ENCODE results near the gene EPN2. TPM values are rescaled to one million over a fixed set of nuclear protein-coding genes. Genes with fewer than 3 reads are reported as not detected.
"Not testable (repeated sequence)": the region's sequence is repeated elsewhere in the genome, so short reads cannot be mapped to it uniquely, and the experiment has no call there.

EPN2 gene
- total RNA-seq, 4 donors from 2014 or later: 23.9 to 35.1 (median 34.1) TPM

DNA sequence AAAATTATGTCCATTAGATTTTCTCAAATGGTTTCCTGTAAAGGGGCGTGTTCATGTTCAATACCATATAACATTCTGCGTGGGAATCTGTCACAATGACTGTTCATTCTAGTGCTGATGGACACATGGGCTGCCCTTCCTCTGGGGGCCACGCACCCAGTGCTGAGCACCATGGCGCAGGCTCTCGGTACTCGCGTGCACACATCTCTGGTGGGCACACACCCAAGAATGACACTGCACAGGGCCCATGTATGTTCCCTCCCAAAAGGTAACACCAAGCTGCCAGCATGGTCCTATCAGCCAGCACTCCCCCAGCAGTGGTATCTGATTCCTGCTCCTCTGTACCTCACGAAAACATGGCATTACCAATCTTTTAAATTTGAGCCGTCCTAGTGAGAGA lies 111.6 kb downstream of the EPN2 start:
- TF ChIP-seq CTCF (IDR thresholded peaks at IDR 0.05): no peak
- no peak for TF ChIP-seq POLR2A (IDR thresholded peaks at IDR 0.05)
- H3K27ac ChIP-seq: no peak overlapping the region
- peaks cover 0 to 8% (median 0%) of the 10 kb centered on the region in 4 donors for H3K4me1 ChIP-seq
- H3K9me3 ChIP-seq: no peaks in the 10 kb centered on the region
- H3K4me3 ChIP-seq: no peak overlapping the region
- peak in 1 of 3 donors; percentile 34 for DNase-seq
- H3K27me3 ChIP-seq: no peaks in the 10 kb centered on the region
- H3K36me3 ChIP-seq: no peaks in the 10 kb centered on the region

- H3K9me3 ChIP-seq, H3K27me3 ChIP-seq, H3K36me3 ChIP-seq, H3K27ac ChIP-seq, DNase-seq, H3K4me1 ChIP-seq, H3K4me3 ChIP-seq: not testable (repeated sequence)
Observed at GRCh38 chr17:19353401-19353800, 116.2 kb downstream of the EPN2 start.

DNA sequence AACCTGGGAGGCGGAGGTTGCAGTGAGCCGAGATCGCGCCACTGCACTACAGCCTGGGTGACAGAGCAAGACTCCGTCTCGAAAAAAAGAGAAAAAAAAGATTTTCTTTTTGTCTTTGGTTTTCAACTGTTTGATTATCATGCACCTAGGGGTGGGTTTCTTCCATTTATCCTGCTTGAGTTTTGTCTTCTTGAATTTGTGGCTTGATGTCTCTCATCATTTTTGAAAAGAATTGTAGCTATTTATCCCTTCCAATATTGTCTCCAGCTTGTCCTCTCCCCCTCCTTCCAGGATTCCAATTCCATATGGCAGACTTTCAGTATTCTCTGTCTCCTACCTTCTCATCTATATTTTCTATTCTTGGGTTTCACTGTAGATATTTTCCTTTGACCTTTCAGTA lies 117.6 kb downstream of the EPN2 start:
- no peaks in the 10 kb centered on the region for H3K36me3 ChIP-seq
- H3K4me3 ChIP-seq: no peak overlapping the region
- H3K4me1 ChIP-seq: no peaks in the 10 kb centered on the region
- no peak for DNase-seq
- TF ChIP-seq CTCF (IDR thresholded peaks at IDR 0.05) (no peak), POLR2A (IDR thresholded peaks at IDR 0.05) (no peak)
- H3K27ac ChIP-seq: no peak overlapping the region
- no peaks in the 10 kb centered on the region for H3K27me3 ChIP-seq
- no peaks in the 10 kb centered on the region for H3K9me3 ChIP-seq

DNA sequence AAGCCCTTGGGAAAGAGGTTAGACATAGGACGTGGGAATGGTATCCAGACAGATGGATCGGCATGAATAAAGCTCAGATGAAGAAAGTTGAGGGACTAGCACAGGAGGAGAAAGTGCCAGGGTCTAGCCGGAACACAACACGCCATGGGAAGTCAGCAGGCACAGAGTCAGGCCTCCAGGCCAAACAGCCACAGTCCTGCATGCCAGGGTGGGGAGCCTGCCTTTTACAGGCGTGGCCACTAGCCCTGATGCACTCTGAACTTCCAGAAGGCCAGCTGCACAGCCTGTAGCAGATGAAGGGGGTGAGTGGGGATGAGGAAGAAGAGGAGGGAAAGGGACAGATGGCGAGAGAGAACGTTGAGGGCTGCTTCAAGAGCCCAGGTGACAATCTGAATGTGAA lies 120.2 kb downstream of the EPN2 start:
- H3K27me3 ChIP-seq: no peaks in the 10 kb centered on the region
- no peak overlapping the region for H3K27ac ChIP-seq
- no peaks in the 10 kb centered on the region for H3K36me3 ChIP-seq
- H3K4me3 ChIP-seq: no peak overlapping the region
- peak in 1 of 3 donors; percentile 39 for DNase-seq
- TF ChIP-seq POLR2A (IDR thresholded peaks at IDR 0.05): no peak
- TF ChIP-seq CTCF (IDR thresholded peaks at IDR 0.05): no peak
- H3K9me3 ChIP-seq: no peaks in the 10 kb centered on the region
- H3K4me1 ChIP-seq: peaks cover 0 to 5% (median 3%) of the 10 kb centered on the region in 4 donors

GRCh38 chr17:19357761-19358160 lies 120.6 kb downstream of the EPN2 start:
- Histone ChIP-seq H3K36me3 (no peaks in the 10 kb centered on the region), H3K4me3 (no peak overlapping the region), H3K27ac (no peak overlapping the region), H3K4me1 (peaks cover 0 to 6% (median 3%) of the 10 kb centered on the region in 4 donors), H3K9me3 (no peaks in the 10 kb centered on the region), H3K27me3 (no peaks in the 10 kb centered on the region)
- TF ChIP-seq POLR2A (IDR thresholded peaks at IDR 0.05) (no peak), CTCF (IDR thresholded peaks at IDR 0.05) (no peak)
- no peak for DNase-seq

DNA sequence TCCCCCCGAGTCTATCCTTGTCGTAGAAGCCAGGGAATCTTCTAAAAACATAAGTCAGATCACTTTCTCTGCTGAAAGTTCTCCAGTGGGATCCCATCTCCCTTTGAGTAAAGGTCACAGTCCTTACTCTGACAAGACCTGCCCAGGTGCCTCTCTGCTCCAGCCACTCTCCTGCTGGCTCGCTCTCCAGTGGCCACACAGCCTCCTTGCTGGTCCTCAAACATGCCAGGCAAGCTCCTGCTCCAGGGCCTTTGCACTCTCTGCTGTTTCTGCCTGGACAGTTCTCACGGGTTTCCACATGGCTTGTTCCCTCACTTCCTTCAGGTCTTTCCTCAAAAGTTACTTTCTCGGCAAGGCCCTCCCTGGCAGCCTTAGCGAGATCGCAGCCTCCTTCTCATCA lies 122.0 kb downstream of the EPN2 start:
- Histone ChIP-seq H3K4me1 (peaks cover 0 to 9% (median 3%) of the 10 kb centered on the region in 4 donors), H3K36me3 (no peaks in the 10 kb centered on the region), H3K27me3 (no peaks in the 10 kb centered on the region), H3K27ac (no peak overlapping the region), H3K9me3 (no peaks in the 10 kb centered on the region), H3K4me3 (no peak overlapping the region)
- no peak for TF ChIP-seq POLR2A (IDR thresholded peaks at IDR 0.05)
- no peak for TF ChIP-seq CTCF (IDR thresholded peaks at IDR 0.05)
- DNase-seq: no peak
